ENCODE measurements around the gene MBNL2.
"Not testable (repeated sequence)": the region's sequence is repeated elsewhere in the genome, so short reads cannot be mapped to it uniquely, and the experiment has no call there.

The MBNL2 gene

GRCh38 chr13:97348569-97349100, 126.5 kb downstream of the MBNL2 start:
- no peak for DNase-seq (ENCODE audit: low read depth)

- DNase-seq (ENCODE audit: low read depth), result not testable (repeated sequence)
Observed at GRCh38 chr13:97352012-97352411, 129.9 kb downstream of the MBNL2 start.

GRCh38 chr13:97352815-97353214, 130.7 kb downstream of the MBNL2 start:
- no peak for DNase-seq (ENCODE audit: low read depth)

- DNase-seq (ENCODE audit: low read depth), result no peak
Observed at GRCh38 chr13:97353927-97354675, 132.0 kb downstream of the MBNL2 start.

GRCh38 chr13:97354808-97355207, 132.7 kb downstream of the MBNL2 start:
- DNase-seq (ENCODE audit: low read depth), result no peak

- DNase-seq (ENCODE audit: low read depth), result no peak
Observed at GRCh38 chr13:97356592-97356991, 134.5 kb downstream of the MBNL2 start.

GRCh38 chr13:97359181-97360057, 137.3 kb downstream of the MBNL2 start:
- no peak for DNase-seq (ENCODE audit: low read depth)

GRCh38 chr13:97360610-97361009, 138.5 kb downstream of the MBNL2 start:
- DNase-seq (ENCODE audit: low read depth), result no peak

GRCh38 chr13:97364031-97364430, 141.9 kb downstream of the MBNL2 start:
- no peak for DNase-seq (ENCODE audit: low read depth)

- no peak for DNase-seq (ENCODE audit: low read depth)
Observed at GRCh38 chr13:97364827-97365226, 142.7 kb downstream of the MBNL2 start.

GRCh38 chr13:97366172-97366688, 144.1 kb downstream of the MBNL2 start:
- DNase-seq (ENCODE audit: low read depth), result no peak

- DNase-seq (ENCODE audit: low read depth), result no peak
Observed at GRCh38 chr13:97367016-97367822, 145.1 kb downstream of the MBNL2 start.

GRCh38 chr13:97369261-97369893, 147.2 kb downstream of the MBNL2 start:
- no peak for DNase-seq (ENCODE audit: low read depth)

GRCh38 chr13:97371486-97372109, 149.5 kb downstream of the MBNL2 start:
- DNase-seq (ENCODE audit: low read depth), result no peak

GRCh38 chr13:97372936-97373335, 150.8 kb downstream of the MBNL2 start:
- DNase-seq (ENCODE audit: low read depth), result no peak

GRCh38 chr13:97373787-97374186, 151.7 kb downstream of the MBNL2 start:
- no peak for DNase-seq (ENCODE audit: low read depth)

GRCh38 chr13:97376981-97377380, 154.8 kb downstream of the MBNL2 start:
- DNase-seq (ENCODE audit: low read depth), result no peak

GRCh38 chr13:97379386-97379785, 157.3 kb downstream of the MBNL2 start:
- DNase-seq (ENCODE audit: low read depth), result no peak

GRCh38 chr13:97380696-97381095, 158.6 kb downstream of the MBNL2 start:
- no peak for DNase-seq (ENCODE audit: low read depth)

GRCh38 chr13:97381189-97381588, 159.1 kb downstream of the MBNL2 start:
- no peak for DNase-seq (ENCODE audit: low read depth)

- DNase-seq (ENCODE audit: low read depth), result no peak
Observed at GRCh38 chr13:97382276-97382675, 160.1 kb downstream of the MBNL2 start.

Measured in stimulated activated CD8-positive, alpha-beta memory T cell treated with anti-CD3 and anti-CD28 coated beads, Interleukin-12 subunit alpha, Interleukin-12 subunit beta, amount 100 ng/mL, for 4 hours (primary cell).